IMR-90 (cell line): ENCODE measurements around the gene DISC1. TPM values are rescaled to one million over a fixed set of nuclear protein-coding genes. Genes with fewer than 3 reads are reported as not detected.

Experiments
- ATAC-seq: fragments of 200-7000 bp; cut with Tn5 transposase; 2 replicates; pipeline ENCODE4 v1.9.1; 2020; ENCODE audit warnings: low read depth, mild to moderate bottlenecking, moderate library complexity
- BruUV-seq: library from RNA; stranded (reverse); fragments of 400-500 nt; replicated peaks from 2 replicates; lab custom pipeline; 2021; lab: Mats Ljungman, UMichigan
- CTCF ChIA-PET: fragments of 300-600 bp; formaldehyde crosslinking; extraction: SDS; loops from one replicate; lab custom pipeline; 2021; ENCODE audit warnings: antibody characterized with exemption; lab: Yijun Ruan, JAX
- POLR2A ChIA-PET: fragments of 300-600 bp; sonication (Branson Sonifier 250); formaldehyde crosslinking; loops from one replicate; lab custom pipeline; 2022; ENCODE audit warnings: antibody characterized with exemption; ENCODE audit not compliant: unreplicated experiment; lab: Charles Lee
- DNase-seq: peaks from one replicate; pipeline ENCODE4 v3.0.0; 2013
- H2AFZ ChIP-seq: replicated peaks from 2 replicates; pipeline ENCODE3; 2013; ENCODE audit warnings: low read length, mild to moderate bottlenecking; ENCODE audit not compliant: poor library complexity
- H2AK5ac ChIP-seq: 2 replicates; pipeline ENCODE4 v1.6.1; 2013; ENCODE audit warnings: low read depth, low read length, inconsistent platforms
- H2AK9ac ChIP-seq: replicated peaks from 2 replicates; pipeline ENCODE3; 2013; ENCODE audit warnings: mild to moderate bottlenecking, low read depth, low read length, moderate library complexity; ENCODE audit not compliant: poor library complexity
- H2BK120ac ChIP-seq: 2 replicates; pipeline ENCODE4 v1.6.1; 2013; ENCODE audit warnings: low read depth, low read length, inconsistent platforms
- H2BK15ac ChIP-seq: 3 replicates; pipeline ENCODE4 v1.6.1; 2013; ENCODE audit warnings: low read depth, low read length, inconsistent platforms
- H2BK20ac ChIP-seq: 2 replicates; pipeline ENCODE4 v1.6.1; 2013; ENCODE audit warnings: low read depth, mild to moderate bottlenecking, inconsistent platforms, low read length, moderate library complexity
- H2BK5ac ChIP-seq: 2 replicates; pipeline ENCODE4 v1.6.1; 2013; ENCODE audit warnings: mild to moderate bottlenecking, low read depth, low read length, inconsistent platforms; ENCODE audit not compliant: poor library complexity, severe bottlenecking
- H3K14ac ChIP-seq: replicated peaks from 2 replicates; pipeline ENCODE4 v1.6.1; 2013; ENCODE audit warnings: low read depth, low read length, inconsistent platforms
- H3K18ac ChIP-seq: 2 replicates; pipeline ENCODE4 v1.6.1; 2013; ENCODE audit warnings: low read depth, low read length, control low read depth
- H3K23ac ChIP-seq: 2 replicates; pipeline ENCODE4 v1.6.1; 2013; ENCODE audit warnings: low read depth, low read length, inconsistent platforms
- H3K27ac ChIP-seq: 2 replicates; pipeline ENCODE4 v1.5.1; 2013; ENCODE audit warnings: mild to moderate bottlenecking, control low read depth, low read length; ENCODE audit not compliant: insufficient read depth
- H3K27me3 ChIP-seq: 2 replicates; pipeline ENCODE4 v1.6.1; 2013; ENCODE audit warnings: low read length; ENCODE audit not compliant: control insufficient read depth, insufficient read depth
- H3K36me3 ChIP-seq: 2 replicates; pipeline ENCODE4 v1.6.1; 2013; ENCODE audit warnings: low read length, mixed read lengths; ENCODE audit not compliant: control insufficient read depth, insufficient read depth
- H3K4ac ChIP-seq: 2 replicates; pipeline ENCODE4 v1.6.1; 2013; ENCODE audit warnings: low read depth, low read length, inconsistent platforms
- H3K4me1 ChIP-seq: 2 replicates; pipeline ENCODE4 v1.6.1; 2013; ENCODE audit warnings: low read length, mixed read lengths; ENCODE audit not compliant: control insufficient read depth, insufficient read depth
- H3K4me2 ChIP-seq: 2 replicates; pipeline ENCODE4 v1.6.1; 2013; ENCODE audit warnings: low read depth, mild to moderate bottlenecking, control low read depth, low read length, moderate library complexity
- H3K4me3 ChIP-seq: 2 replicates; pipeline ENCODE4 v1.5.1; 2013; ENCODE audit warnings: low read depth, mild to moderate bottlenecking, control low read depth, low read length, moderate library complexity; ENCODE audit not compliant: insufficient read depth
- H3K56ac ChIP-seq: 2 replicates; pipeline ENCODE4 v1.6.1; 2013; ENCODE audit warnings: low read length, inconsistent platforms; ENCODE audit not compliant: insufficient read depth; ENCODE audit errors: extremely low read depth
- H3K79me1 ChIP-seq, 2 experiments: 2 replicates each; pipeline ENCODE4 v1.6.1; 2013; ENCODE audit warnings: low read length in 2 of 2, inconsistent platforms in 1 of 2, low read depth in 1 of 2
- H3K9ac ChIP-seq: 2 replicates; pipeline ENCODE4 v1.6.1; 2013; ENCODE audit warnings: low read depth, low read length, control low read depth
- H3K9me1 ChIP-seq: 2 replicates; pipeline ENCODE4 v1.6.1; 2013; ENCODE audit warnings: low read length, inconsistent platforms; ENCODE audit not compliant: insufficient read depth
- H3K9me3 ChIP-seq: 2 replicates; pipeline ENCODE4 v1.6.1; 2013; ENCODE audit warnings: low read length; ENCODE audit not compliant: control insufficient read depth, insufficient read depth
- H4K20me1 ChIP-seq: 2 replicates; pipeline ENCODE4 v1.6.1; 2013; ENCODE audit warnings: low read length, inconsistent platforms; ENCODE audit not compliant: insufficient read depth
- H4K5ac ChIP-seq: 2 replicates; pipeline ENCODE4 v1.6.1; 2013; ENCODE audit warnings: mild to moderate bottlenecking, low read depth, low read length, control low read depth
- H4K8ac ChIP-seq, 2 experiments: 2 replicates each; pipeline ENCODE4 v1.6.1; 2013; ENCODE audit warnings: low read depth in 2 of 2, low read length in 2 of 2, control low read depth in 1 of 2, inconsistent platforms in 1 of 2
- H4K91ac ChIP-seq: 2 replicates; pipeline ENCODE4 v1.6.1; 2013; ENCODE audit warnings: low read depth, low read length, inconsistent platforms; ENCODE audit not compliant: insufficient read depth
- CEBPB ChIP-seq: IDR thresholded peaks from 2 replicates; pipeline ENCODE4 v1.6.1; 2012; ENCODE audit warnings: low read depth, low read length, improper control_type of control experiment
- CHD1 ChIP-seq: IDR thresholded peaks from 2 replicates; pipeline ENCODE4 v1.6.1; 2012; ENCODE audit warnings: low read depth, low read length, improper control_type of control experiment
- FOS ChIP-seq: fragments of 150-350 bp; IDR thresholded peaks from 2 replicates; pipeline ENCODE4 v1.6.1; 2016; ENCODE audit warnings: low read depth, low read length
- MAFK ChIP-seq: IDR thresholded peaks from 2 replicates; pipeline ENCODE4 v1.6.1; 2012; ENCODE audit warnings: low read depth, low read length, improper control_type of control experiment
- MXI1 ChIP-seq: IDR thresholded peaks from 2 replicates; pipeline ENCODE4 v1.6.1; 2012; ENCODE audit warnings: low read depth, mild to moderate bottlenecking, low read length, moderate library complexity, borderline replicate concordance
- NFE2L2 ChIP-seq: fragments of 150-350 bp; IDR thresholded peaks from 2 replicates; pipeline ENCODE4 v1.6.1; 2016; ENCODE audit warnings: low read depth, mild to moderate bottlenecking, low read length
- RAD21 ChIP-seq: IDR thresholded peaks from 2 replicates; pipeline ENCODE4 v1.6.1; 2012; ENCODE audit warnings: low read length, improper control_type of control experiment
- RFX5 ChIP-seq: IDR thresholded peaks from 2 replicates; pipeline ENCODE4 v1.8.0; 2012; ENCODE audit warnings: low read depth, mild to moderate bottlenecking, low read length, moderate library complexity
- SMC3 ChIP-seq: fragments of 150-350 bp; IDR thresholded peaks from 2 replicates; pipeline ENCODE4 v1.6.1; 2016; ENCODE audit warnings: low read depth, mild to moderate bottlenecking, antibody characterized with exemption, low read length, moderate library complexity
- WGBS, 2 experiments: methylation state at CpG; one replicate each; pipeline versions ENCODE4 v1.1.5 to v1.1.7; 2013; ENCODE audit warnings: missing lambda C conversion rate in 2 of 2; ENCODE audit not compliant: insufficient read length in 1 of 2; ENCODE audit errors: extremely low coverage in 2 of 2; 5-methylcytosine and 5-hydroxymethylcytosine counted together
- dilution Hi-C: fragments of 300-500 bp; cut with HindIII; formaldehyde crosslinking; loops from one replicate; pipeline ENCODE4 v1.14.3; 2018; ENCODE audit warnings: low sequenced_read_pairs; ENCODE audit not compliant: unreplicated experiment
- in situ Hi-C: fragments of 300-500 bp; cut with MboI; formaldehyde crosslinking; loops from 3 replicates; pipeline ENCODE4 v1.14.3; 2019; ENCODE audit warnings: low sequenced_read_pairs, inconsistent platforms, mixed read lengths
- intact Hi-C: fragments of 100-400 bp; cut with micrococcal nuclease; formaldehyde crosslinking; loops from 2 replicates; pipeline ENCODE4 v1.10.0; 2022
- polyA plus RNA-seq, 3 experiments: library from polyadenylated mRNA; depleted of rRNA; stranded (reverse); fragments of >200 nt; gene quantifications; 2 replicates each; pipeline ENCODE4 v1.2.3, GENCODE V29; 2012; ENCODE audit warnings: low replicate concordance in 1 of 3
- total RNA-seq: library from RNA; depleted of rRNA; stranded (reverse); fragments of >200 nt; gene quantifications from 2 replicates; pipeline ENCODE4 v1.2.3, GENCODE V29; 2012
- TF ChIP-seq, protein P1 (sequence below): fragments of 150-350 bp; IDR thresholded peaks from 2 replicates; pipeline ENCODE4 v1.6.1; 2016; ENCODE audit warnings: low read depth, mild to moderate bottlenecking, low read length, moderate library complexity, borderline replicate concordance

Gene DISC1
- total and polyA plus RNA-seq, 2 of the 4 experiments (the other 2 are of a cell fraction): 2.2 to 7.0 TPM

DNA sequence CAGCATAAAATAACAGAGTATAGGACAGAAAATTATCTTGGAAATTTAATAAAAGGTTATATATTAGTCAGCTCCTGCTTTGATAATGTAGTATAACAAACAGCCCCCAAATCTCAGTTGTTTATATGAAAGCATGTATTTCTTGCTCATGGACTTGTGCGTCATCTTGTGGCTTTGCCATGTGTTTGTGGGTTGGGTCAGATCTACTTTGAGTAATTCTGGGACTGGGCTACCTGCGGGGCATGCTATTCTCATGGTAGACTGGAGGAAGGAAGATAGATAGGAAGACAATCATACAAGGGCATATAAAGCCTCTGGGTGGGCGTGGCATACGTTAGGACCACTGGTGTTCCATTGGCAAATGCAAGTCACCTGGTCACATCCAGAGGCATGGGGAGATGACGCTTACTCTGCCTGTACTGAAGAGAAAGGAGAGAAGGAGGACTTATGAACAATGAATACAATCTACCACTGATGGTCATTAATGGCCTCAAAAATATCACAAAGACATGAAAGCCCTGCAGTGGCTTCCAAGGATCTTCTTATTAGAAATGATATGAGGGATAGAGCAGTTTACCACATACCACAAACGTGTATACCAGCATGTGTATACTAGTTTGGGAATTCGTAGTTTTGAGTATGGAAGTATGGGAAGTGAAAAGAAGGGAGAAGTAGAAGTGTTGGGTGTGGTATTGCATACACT is 267.0 kb downstream of the DISC1 start:
- H3K79me1 ChIP-seq: no peaks in the 10 kb centered on the region
- POLR2A ChIA-PET: no interaction called here
- no peaks in the 10 kb centered on the region for H3K4me1 ChIP-seq
- H3K14ac ChIP-seq: no peak overlapping the region
- dilution Hi-C loops (no loop called here), intact Hi-C loops (no loop called here), in situ Hi-C loops (no loop called here)
- TF ChIP-seq CEBPB: no peak
- TF ChIP-seq RFX5: no peak
- no peak for TF ChIP-seq FOS
- TF ChIP-seq SMC3: no peak
- no peak for TF ChIP-seq RAD21
- TF ChIP-seq, protein P1, sequence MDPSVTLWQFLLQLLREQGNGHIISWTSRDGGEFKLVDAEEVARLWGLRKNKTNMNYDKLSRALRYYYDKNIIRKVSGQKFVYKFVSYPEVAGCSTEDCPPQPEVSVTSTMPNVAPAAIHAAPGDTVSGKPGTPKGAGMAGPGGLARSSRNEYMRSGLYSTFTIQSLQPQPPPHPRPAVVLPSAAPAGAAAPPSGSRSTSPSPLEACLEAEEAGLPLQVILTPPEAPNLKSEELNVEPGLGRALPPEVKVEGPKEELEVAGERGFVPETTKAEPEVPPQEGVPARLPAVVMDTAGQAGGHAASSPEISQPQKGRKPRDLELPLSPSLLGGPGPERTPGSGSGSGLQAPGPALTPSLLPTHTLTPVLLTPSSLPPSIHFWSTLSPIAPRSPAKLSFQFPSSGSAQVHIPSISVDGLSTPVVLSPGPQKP: no peak
- no peak for TF ChIP-seq CHD1
- TF ChIP-seq NFE2L2: no peak
- TF ChIP-seq MXI1: no peak
- TF ChIP-seq MAFK: no peak
- H3K9ac ChIP-seq: no peak overlapping the region
- no peak overlapping the region for H2BK15ac ChIP-seq
- H2AK5ac ChIP-seq: no peak overlapping the region
- BruUV-seq: no TSS peak
- no peak overlapping the region for H3K23ac ChIP-seq
- no peak for ATAC-seq
- H3K27ac ChIP-seq: no peak overlapping the region
- H4K20me1 ChIP-seq: no peaks in the 10 kb centered on the region; the same call in 1 of the 2 replicates
- no peak overlapping the region for H2AFZ ChIP-seq
- no peak overlapping the region for H2BK20ac ChIP-seq
- no peak overlapping the region for H3K18ac ChIP-seq
- no peak overlapping the region for H3K56ac ChIP-seq
- no peaks in the 10 kb centered on the region for H3K27me3 ChIP-seq
- no peak for DNase-seq
- 100% methylated on average over 1 of the region's 7 CpGs for WGBS, 2 experiments
- no peak overlapping the region for H2BK5ac ChIP-seq
- H3K4me3 ChIP-seq: no peak overlapping the region
- no peak overlapping the region for H4K91ac ChIP-seq
- H3K36me3 ChIP-seq: no peaks in the 10 kb centered on the region
- no peak overlapping the region for H4K8ac ChIP-seq
- no peak overlapping the region for H2BK120ac ChIP-seq
- CTCF ChIA-PET: no interaction called here
- H3K9me1 ChIP-seq: peaks cover 3% of the 10 kb centered on the region; the same call in 1 of the 2 replicates
- H4K5ac ChIP-seq: no peak overlapping the region
- no peak overlapping the region for H3K4ac ChIP-seq
- no peak overlapping the region for H2AK9ac ChIP-seq
- H3K4me2 ChIP-seq: no peak overlapping the region
- no peaks in the 10 kb centered on the region for H3K9me3 ChIP-seq
